GM11168 (cell line): ENCODE measurements around the gene KIF17.

Experiments used
- in situ Hi-C: fragments of 300-500 bp; cut with MboI; formaldehyde crosslinking; loops from one replicate; pipeline ENCODE4 v1.12.0; 2022; ENCODE audit warnings: low sequenced_read_pairs; ENCODE audit not compliant: unreplicated experiment

The KIF17 gene

GRCh38 chr1:20712215-20712577 is 5.6 kb downstream of the KIF17 start:
- in situ Hi-C loops, result no loop called here

- in situ Hi-C loops, result no loop called here
Observed at GRCh38 chr1:20711285-20712214, 6.3 kb downstream of the KIF17 start.

GRCh38 chr1:20710469-20711284 is 7.1 kb downstream of the KIF17 start:
- in situ Hi-C loops, result no loop called here

GRCh38 chr1:20709868-20710267 is 7.9 kb downstream of the KIF17 start:
- in situ Hi-C loops, result no loop called here

- in situ Hi-C loops, result no loop called here
Observed at GRCh38 chr1:20708891-20709290, 8.9 kb downstream of the KIF17 start.

- in situ Hi-C loops, result no loop called here
Observed at GRCh38 chr1:20708057-20708456, 9.8 kb downstream of the KIF17 start.

- in situ Hi-C loops, result no loop called here
Observed at GRCh38 chr1:20706841-20707240, 11.0 kb downstream of the KIF17 start.

GRCh38 chr1:20705203-20705755 is 12.5 kb downstream of the KIF17 start:
- in situ Hi-C loops, result no loop called here

GRCh38 chr1:20704390-20705202 is 13.2 kb downstream of the KIF17 start:
- in situ Hi-C loops, result no loop called here

GRCh38 chr1:20703124-20703756 is 14.6 kb downstream of the KIF17 start:
- in situ Hi-C loops, result no loop called here

GRCh38 chr1:20702416-20702815 is 15.4 kb downstream of the KIF17 start:
- in situ Hi-C loops, result no loop called here

GRCh38 chr1:20701847-20702246 is 16.0 kb downstream of the KIF17 start:
- in situ Hi-C loops, result no loop called here

GRCh38 chr1:20701446-20701845 is 16.4 kb downstream of the KIF17 start:
- in situ Hi-C loops, result no loop called here

- in situ Hi-C loops, result no loop called here
Observed at GRCh38 chr1:20700636-20701215, 17.1 kb downstream of the KIF17 start.

GRCh38 chr1:20699558-20699957 is 18.2 kb downstream of the KIF17 start:
- in situ Hi-C loops, result loop anchor here (10.0 kb wide), 1 partner anchor 495 kb away; no protein-coding TSS in a partner anchor

GRCh38 chr1:20698195-20698910 is 19.5 kb downstream of the KIF17 start:
- in situ Hi-C loops, result loop anchor here (10.0 kb wide), 1 partner anchor 496 kb away; no protein-coding TSS in a partner anchor

- in situ Hi-C loops, result loop anchor here (10.0 kb wide), 1 partner anchor 497 kb away; no protein-coding TSS in a partner anchor
Observed at GRCh38 chr1:20697563-20697962, 20.2 kb downstream of the KIF17 start.
